ENCODE measurements around the gene MBTPS1. TPM values are rescaled to one million over a fixed set of nuclear protein-coding genes. Genes with fewer than 3 reads are reported as not detected.

The MBTPS1 gene
- total and polyA plus RNA-seq, 9 of the 15 experiments (the other 6 are each of a cell fraction or from before 2014, with no cell fraction given): 2.8 to 57.6 (median 43.8) TPM

DNA sequence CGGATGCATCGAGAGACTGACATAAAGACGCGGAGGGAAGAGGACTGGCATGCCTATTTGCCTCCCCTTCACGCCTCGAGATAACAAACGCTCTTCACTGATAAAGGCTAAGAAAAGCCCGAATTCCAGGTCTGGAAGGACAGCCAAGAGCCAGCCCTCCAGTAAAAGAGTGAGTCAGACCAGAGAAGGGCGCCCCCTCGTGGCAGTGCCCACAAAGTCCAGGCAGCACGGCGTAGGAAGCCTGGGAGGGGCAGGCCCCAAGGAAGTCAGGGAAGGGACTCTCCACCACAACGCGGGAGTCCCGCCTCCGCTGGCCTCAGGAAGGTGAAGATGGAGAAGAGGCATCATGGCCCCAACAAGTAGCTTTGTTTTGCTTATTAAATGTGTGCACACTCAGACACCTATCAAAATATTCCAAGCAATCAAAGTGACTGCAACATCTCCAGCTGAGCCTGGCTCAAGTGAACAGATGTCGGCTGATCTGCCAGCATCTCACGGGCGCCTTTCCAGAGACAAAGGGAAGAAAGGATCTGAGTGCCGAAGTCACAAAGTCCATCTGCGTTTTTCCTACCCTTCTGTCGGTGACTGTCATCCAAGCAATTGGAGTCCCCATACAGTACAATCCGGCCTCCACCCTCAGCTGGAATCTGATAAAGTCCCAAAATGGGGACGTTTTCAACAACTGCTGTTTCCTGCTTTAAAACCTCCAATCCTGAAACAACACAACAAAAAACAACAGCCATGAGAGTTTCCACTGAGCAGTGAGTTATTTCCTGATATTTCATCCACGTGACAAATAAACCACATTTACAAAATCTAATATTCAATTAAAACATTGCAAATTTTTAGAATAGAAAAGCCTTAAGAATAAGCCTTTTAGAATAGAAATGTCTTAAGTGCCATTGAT, 53.8 kb downstream of the MBTPS1 start (continued):
- peak; percentile 47; the same call in 1 of the 2 replicates for TF ChIP-seq LCOR (CRISPR knock-in tag; IDR thresholded peaks at IDR 0.05)
- TF ChIP-seq ZNF212 (CRISPR knock-in tag; IDR thresholded peaks at IDR 0.05): no peak
- TF ChIP-seq PHF8 (IDR thresholded peaks at IDR 0.05; ENCODE audit: borderline replicate concordance, low read length): no peak
- no peak for TF ChIP-seq SMARCC2 (IDR thresholded peaks at IDR 0.05; ENCODE audit: low read depth)
- 0 out of 2 replicates have a peak, but pooled peaks have one; percentile 25 for TF ChIP-seq TOE1 (IDR thresholded peaks at IDR 0.05; ENCODE audit: borderline replicate concordance)
- no peak for TF ChIP-seq TOE1 (CRISPR knock-in tag; IDR thresholded peaks at IDR 0.05; ENCODE audit: borderline replicate concordance, low read depth)
- 0 out of 2 replicates have a peak, but pooled peaks have one; percentile 33 for TF ChIP-seq MTF1 (CRISPR knock-in tag; IDR thresholded peaks at IDR 0.05; ENCODE audit: borderline replicate concordance)
- TF ChIP-seq ZSCAN32 (CRISPR knock-in tag; IDR thresholded peaks at IDR 0.05): no peak
- TF ChIP-seq FOXM1 (IDR thresholded peaks at IDR 0.05; ENCODE audit: low read depth): no peak
- no peak for TF ChIP-seq FOXM1 (CRISPR knock-in tag; IDR thresholded peaks at IDR 0.05; ENCODE audit: low read depth)
- no peak for TF ChIP-seq DMBX1 (CRISPR knock-in tag; IDR thresholded peaks at IDR 0.05; ENCODE audit: borderline replicate concordance)
- TF ChIP-seq, protein P1, sequence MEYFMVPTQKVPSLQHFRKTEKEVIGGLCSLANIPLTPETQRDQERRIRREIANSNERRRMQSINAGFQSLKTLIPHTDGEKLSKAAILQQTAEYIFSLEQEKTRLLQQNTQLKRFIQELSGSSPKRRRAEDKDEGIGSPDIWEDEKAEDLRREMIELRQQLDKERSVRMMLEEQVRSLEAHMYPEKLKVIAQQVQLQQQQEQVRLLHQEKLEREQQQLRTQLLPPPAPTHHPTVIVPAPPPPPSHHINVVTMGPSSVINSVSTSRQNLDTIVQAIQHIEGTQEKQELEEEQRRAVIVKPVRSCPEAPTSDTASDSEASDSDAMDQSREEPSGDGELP (CRISPR knock-in tag; IDR thresholded peaks at IDR 0.05; ENCODE audit: borderline replicate concordance): peak; percentile 64
- TF ChIP-seq KLF6 (CRISPR knock-in tag; IDR thresholded peaks at IDR 0.05; ENCODE audit: borderline replicate concordance): no peak
- no peak for TF ChIP-seq TSC22D4 (tag; IDR thresholded peaks at IDR 0.05)
- no peak for TF ChIP-seq EHMT2 (IDR thresholded peaks at IDR 0.05)
- no peak for TF ChIP-seq ZNF41 (CRISPR knock-in tag; conservative IDR thresholded peaks at IDR 0.05)
- no peak for TF ChIP-seq FOS (IDR thresholded peaks at IDR 0.05; ENCODE audit: extremely low read depth, insufficient read length)
- TF ChIP-seq HNRNPL (IDR thresholded peaks at IDR 0.05; ENCODE audit: low read depth, low read length): no peak
- TF ChIP-seq JUND (IDR thresholded peaks at IDR 0.05; ENCODE audit: borderline replicate concordance, low read depth, low read length): peak; percentile 85
- peak; percentile 81; the same call in 2 of the 3 replicates for TF ChIP-seq JUND (tag; IDR thresholded peaks at IDR 0.05; ENCODE audit: borderline replicate concordance, low read depth, low read length)
- TF ChIP-seq CREM (IDR thresholded peaks at IDR 0.05; ENCODE audit: low read depth): peak; percentile 80
- TF ChIP-seq, protein P2, sequence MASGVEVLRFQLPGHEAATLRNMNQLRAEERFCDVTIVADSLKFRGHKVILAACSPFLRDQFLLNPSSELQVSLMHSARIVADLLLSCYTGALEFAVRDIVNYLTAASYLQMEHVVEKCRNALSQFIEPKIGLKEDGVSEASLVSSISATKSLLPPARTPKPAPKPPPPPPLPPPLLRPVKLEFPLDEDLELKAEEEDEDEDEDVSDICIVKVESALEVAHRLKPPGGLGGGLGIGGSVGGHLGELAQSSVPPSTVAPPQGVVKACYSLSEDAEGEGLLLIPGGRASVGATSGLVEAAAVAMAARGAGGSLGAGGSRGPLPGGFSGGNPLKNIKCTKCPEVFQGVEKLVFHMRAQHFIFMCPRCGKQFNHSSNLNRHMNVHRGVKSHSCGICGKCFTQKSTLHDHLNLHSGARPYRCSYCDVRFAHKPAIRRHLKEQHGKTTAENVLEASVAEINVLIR (CRISPR knock-in tag; IDR thresholded peaks at IDR 0.05): no peak
- TF ChIP-seq ZNF324 (CRISPR knock-in tag; IDR thresholded peaks at IDR 0.05): no peak
- TF ChIP-seq, protein P3, sequence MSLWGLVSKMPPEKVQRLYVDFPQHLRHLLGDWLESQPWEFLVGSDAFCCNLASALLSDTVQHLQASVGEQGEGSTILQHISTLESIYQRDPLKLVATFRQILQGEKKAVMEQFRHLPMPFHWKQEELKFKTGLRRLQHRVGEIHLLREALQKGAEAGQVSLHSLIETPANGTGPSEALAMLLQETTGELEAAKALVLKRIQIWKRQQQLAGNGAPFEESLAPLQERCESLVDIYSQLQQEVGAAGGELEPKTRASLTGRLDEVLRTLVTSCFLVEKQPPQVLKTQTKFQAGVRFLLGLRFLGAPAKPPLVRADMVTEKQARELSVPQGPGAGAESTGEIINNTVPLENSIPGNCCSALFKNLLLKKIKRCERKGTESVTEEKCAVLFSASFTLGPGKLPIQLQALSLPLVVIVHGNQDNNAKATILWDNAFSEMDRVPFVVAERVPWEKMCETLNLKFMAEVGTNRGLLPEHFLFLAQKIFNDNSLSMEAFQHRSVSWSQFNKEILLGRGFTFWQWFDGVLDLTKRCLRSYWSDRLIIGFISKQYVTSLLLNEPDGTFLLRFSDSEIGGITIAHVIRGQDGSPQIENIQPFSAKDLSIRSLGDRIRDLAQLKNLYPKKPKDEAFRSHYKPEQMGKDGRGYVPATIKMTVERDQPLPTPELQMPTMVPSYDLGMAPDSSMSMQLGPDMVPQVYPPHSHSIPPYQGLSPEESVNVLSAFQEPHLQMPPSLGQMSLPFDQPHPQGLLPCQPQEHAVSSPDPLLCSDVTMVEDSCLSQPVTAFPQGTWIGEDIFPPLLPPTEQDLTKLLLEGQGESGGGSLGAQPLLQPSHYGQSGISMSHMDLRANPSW (CRISPR knock-in tag; IDR thresholded peaks at IDR 0.05): 0 out of 2 replicates have a peak, but pooled peaks have one; percentile 19
